Choroid plexus epithelial cell (primary cell): ENCODE results near the gene PEX11B.

Source experiments
- DNase-seq: peaks from one replicate; pipeline ENCODE4 v3.0.0-alpha.2; 2010; ENCODE audit warnings: low read depth
- H3K4me3 ChIP-seq: 2 replicates; pipeline ENCODE4 v1.5.1; 2011; ENCODE audit warnings: low read depth, mild to moderate bottlenecking, control low read depth, low read length, moderate library complexity
- TF ChIP-seq, protein P1 (sequence below): conservative IDR thresholded peaks from 2 replicates; pipeline ENCODE4 v1.5.1; 2011; ENCODE audit warnings: low read depth, mild to moderate bottlenecking, control low read depth, inconsistent platforms, low read length, moderate library complexity

Gene PEX11B

DNA sequence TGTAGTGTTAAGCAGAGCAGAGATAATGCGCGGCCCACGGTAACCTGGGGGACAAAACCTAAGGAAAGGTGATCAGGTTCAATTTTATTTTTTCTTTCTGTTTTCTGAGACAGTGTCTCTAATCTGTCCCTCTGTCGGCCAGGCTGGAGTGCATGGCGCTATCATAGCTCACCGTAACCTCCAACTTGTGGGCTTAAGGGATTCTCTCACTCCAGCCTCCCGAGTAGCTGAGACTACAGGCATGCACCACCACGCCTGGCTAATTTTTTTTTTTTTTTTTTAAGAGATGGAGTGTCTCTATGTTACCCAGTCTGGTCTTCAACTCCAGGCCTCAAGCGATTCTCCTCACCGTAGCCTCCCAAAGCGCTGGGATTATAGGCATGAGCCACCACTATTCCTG, 32.1 kb downstream of the PEX11B start:
- TF ChIP-seq, protein P1, sequence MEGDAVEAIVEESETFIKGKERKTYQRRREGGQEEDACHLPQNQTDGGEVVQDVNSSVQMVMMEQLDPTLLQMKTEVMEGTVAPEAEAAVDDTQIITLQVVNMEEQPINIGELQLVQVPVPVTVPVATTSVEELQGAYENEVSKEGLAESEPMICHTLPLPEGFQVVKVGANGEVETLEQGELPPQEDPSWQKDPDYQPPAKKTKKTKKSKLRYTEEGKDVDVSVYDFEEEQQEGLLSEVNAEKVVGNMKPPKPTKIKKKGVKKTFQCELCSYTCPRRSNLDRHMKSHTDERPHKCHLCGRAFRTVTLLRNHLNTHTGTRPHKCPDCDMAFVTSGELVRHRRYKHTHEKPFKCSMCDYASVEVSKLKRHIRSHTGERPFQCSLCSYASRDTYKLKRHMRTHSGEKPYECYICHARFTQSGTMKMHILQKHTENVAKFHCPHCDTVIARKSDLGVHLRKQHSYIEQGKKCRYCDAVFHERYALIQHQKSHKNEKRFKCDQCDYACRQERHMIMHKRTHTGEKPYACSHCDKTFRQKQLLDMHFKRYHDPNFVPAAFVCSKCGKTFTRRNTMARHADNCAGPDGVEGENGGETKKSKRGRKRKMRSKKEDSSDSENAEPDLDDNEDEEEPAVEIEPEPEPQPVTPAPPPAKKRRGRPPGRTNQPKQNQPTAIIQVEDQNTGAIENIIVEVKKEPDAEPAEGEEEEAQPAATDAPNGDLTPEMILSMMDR, result no peak
- no peak for DNase-seq
- peak overlapping the region; percentile 77 for H3K4me3 ChIP-seq

- H3K4me3 ChIP-seq, result peak within 1 kb of the TSS; percentile 77
- DNase-seq, result peak; percentile 68
- TF ChIP-seq, protein P1, result no peak
Observed at GRCh38 chr1:145885738-145886287, 32.7 kb downstream of the PEX11B start, which contains the start of gene ANKRD35. Gene ANKRD35, minus strand, starts transcription at chr1:145885866. Its CDS starts 108 bp downstream, at chr1:145885758.

DNA sequence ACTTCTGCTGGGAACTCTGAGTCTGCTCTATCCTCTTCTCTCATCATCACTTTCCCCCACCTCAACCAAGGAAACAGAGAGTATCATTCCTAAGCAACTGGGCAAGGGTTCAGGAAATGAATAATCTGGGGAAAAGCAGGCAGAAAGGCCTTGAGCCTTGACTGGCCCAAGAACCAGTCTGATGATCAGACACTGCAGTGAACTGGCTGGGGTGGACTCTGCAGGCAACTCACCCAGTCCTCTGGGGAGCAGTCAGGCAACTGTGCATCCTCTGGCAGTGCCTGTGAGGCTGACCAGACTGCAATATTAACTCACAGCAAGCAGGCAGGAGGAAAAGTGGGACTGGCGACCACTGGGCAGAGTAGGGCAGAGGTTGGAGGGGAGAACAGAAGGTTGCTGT, 33.8 kb downstream of the PEX11B start:
- TF ChIP-seq, protein P1, result no peak
- H3K4me3 ChIP-seq, result no peak overlapping the region
- no peak for DNase-seq

DNA sequence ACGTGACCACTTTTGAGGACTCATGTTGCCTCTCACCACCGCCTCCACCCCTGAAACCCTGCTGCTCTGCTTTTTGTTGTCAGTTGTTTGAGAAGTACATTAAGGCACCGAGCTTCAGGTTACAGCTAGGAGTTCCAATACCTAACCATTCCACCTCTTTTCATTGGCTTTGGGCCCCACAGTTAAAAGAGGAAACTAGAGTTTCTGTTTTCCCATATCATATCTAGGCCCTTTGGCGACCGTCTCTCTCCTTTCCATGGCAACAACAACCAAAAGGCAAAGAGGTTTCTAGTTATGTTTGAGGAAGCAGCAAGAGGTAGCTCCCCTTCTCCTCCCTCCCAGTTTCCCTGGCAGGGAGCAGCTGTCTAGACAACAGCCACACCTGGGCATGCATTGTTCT, 38.7 kb downstream of the PEX11B start:
- no peak for DNase-seq
- TF ChIP-seq, protein P1, result no peak
- H3K4me3 ChIP-seq, result no peak overlapping the region

GRCh38 chr1:145878724-145879123, 39.8 kb downstream of the PEX11B start:
- TF ChIP-seq, protein P1, result no peak
- H3K4me3 ChIP-seq, result no peak overlapping the region
- DNase-seq, result peak; percentile 55

DNA sequence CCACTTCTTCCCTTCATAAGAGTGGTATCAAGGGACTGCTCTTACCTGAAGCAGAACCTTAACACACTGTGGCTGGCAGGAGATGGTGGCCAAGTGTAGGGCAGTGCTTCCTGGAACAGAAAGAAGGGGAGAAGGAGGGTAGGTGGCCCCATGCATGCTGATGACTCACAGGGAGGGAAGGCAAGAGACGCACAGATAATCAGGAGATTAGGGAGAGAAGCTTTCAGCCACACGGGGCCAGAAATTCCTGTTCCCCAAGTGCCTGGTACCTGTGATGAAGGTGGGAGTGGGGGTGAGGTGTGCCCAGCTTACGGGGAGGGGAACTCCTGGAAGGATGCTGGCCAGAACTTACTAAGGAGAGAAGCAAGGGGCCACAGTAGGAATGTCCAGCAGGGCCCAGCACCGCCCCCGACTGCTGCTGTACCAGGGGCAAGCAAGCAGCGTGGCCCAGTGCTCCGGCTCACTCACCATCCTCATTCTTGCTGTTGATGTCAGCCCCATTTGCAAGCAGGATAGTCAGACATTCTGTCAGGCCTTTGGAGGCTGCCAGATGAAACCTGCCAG, 40.5 kb downstream of the PEX11B start:
- TF ChIP-seq, protein P1, result no peak
- DNase-seq, result peak; percentile 26
- H3K4me3 ChIP-seq, result no peak overlapping the region

- no peak for DNase-seq
- TF ChIP-seq, protein P1, result no peak
- H3K4me3 ChIP-seq, result no peak overlapping the region
Observed at GRCh38 chr1:145874646-145875045, 43.9 kb downstream of the PEX11B start.
